CD4-positive, alpha-beta T cell treated with Interleukin-12 subunit alpha and Interleukin-12 subunit beta, for 1 hour (primary cell): ENCODE data around the gene SMG9.
A peak's percentile ranks its signal among the peaks of the same experiment; 100 is the strongest.
"Not testable (repeated sequence)": the region's sequence is repeated elsewhere in the genome, so short reads cannot be mapped to it uniquely, and the experiment has no call there.

Source experiments
- DNase-seq: peaks from one replicate; pipeline ENCODE4 v3.0.0-alpha.2; 2020

The SMG9 gene

DNA sequence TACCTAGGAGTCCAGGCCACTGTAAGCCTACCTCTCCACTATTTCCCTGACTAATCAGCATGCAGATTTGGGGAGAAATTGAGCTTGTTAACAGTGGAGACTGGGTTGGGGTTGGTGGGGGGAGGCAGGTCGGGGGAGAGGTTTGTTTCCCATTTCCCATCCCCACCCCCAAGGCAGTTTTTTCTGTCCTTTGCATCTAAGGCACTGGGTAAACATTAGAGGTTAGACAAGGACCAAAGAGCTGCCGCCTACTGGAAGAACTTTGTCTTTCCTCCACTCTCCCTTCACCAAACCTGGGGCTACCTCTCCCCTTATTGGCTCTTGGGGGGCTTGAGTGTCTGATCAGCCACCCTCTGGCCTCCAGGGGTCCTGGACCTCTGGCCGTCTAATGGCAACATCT lies 25.1 kb upstream of the SMG9 start:
- DNase-seq: peak; percentile 33

DNA sequence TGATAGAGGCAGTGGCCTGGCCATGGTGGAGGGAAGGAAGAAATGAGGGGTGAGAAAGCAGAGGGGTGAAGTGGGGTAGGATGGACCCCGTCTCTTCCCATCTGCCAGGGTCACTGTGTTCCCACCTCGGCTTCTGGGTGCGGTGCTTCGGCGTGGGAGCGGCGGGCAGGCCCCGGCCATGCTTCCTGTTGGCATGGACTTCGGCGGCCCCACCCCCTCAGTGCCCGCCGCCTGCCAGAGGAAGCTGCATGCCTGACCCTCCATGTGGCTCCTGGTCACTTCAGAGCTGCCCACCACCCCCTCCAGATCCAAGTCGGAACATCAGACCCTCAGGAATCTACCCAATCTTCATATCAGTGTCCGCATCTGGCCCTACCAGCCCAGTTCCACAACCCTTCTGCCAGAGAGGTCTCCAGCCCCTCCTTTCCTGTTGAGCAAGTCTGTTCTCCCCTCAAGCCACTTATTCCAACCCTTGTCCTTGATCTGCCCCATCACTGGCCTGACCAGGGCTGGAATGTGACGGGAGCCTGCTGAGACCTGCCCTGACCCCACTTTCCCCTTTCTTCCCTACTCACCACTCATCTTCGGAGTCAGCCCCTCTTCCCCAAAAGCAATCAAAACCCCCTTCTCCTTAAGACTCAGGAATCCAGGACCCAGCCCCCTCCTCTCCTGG lies 24.5 kb upstream of the SMG9 start:
- no peak for DNase-seq

DNA sequence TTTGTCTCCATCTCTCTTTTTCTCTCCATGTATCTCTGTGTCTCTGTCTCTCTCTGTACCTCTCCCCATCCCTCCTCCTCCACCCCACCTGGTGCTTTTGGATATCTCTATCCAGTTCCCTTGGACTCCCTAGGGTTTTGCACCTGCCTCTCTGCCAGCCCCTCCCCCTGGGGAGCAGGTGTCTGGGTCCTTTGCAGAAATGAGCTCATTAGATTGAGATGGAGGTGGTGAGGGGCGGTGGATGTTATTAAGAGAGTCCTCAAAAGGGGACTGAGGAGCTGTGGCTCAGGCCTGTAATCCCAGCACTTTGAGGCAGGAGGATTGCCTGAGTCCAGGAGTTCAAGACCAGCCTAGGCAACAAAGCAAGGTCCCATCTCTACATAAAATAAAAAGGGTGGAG lies 23.9 kb upstream of the SMG9 start:
- DNase-seq: no peak

DNA sequence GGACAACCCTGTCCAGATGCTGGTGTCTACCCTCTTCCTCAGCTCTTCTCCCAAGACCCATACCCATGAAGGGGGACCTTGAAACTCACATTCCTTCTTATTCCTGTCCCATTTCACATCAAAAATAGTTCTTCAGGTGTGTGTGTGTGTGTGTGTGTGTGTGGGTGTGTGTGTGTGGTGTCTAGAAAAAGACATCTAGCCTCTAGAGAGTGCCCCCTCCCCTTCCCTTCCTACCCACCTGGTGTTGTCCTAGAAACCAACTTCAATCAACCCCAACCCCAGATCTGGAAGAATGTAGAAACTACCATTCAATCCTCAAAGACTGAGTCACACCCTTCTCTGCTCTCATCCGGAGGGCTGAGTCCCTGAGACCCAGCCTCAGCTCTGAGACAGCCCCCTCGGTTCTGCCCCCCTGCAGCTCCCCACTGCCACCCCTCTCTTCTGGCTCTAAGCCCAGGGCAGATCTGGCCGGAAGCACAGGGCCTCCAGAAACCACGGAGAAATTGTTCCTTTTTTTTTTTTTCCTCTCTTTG lies 22.5 kb upstream of the SMG9 start:
- peak; percentile 68 for DNase-seq

DNA sequence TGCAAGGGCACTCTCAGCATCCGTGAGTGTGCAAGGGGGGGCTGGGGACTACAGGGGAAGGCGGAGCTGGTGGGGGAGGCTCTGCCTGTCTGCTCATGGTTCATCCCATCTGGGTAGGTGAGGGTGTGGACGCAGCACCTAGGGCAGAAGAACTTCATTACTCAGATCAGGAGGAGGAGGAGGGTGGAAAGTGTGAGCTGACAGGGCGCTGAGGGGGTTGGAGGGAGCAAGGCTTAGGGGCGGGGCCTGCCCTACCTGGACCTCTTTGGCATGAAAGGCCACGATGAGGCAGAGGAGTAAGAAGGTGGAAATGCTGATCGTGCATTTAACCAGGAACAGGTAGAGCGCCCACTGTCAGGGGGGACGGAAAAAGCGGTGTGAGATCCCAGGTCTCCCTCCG lies 21.5 kb upstream of the SMG9 start:
- DNase-seq: no peak

DNA sequence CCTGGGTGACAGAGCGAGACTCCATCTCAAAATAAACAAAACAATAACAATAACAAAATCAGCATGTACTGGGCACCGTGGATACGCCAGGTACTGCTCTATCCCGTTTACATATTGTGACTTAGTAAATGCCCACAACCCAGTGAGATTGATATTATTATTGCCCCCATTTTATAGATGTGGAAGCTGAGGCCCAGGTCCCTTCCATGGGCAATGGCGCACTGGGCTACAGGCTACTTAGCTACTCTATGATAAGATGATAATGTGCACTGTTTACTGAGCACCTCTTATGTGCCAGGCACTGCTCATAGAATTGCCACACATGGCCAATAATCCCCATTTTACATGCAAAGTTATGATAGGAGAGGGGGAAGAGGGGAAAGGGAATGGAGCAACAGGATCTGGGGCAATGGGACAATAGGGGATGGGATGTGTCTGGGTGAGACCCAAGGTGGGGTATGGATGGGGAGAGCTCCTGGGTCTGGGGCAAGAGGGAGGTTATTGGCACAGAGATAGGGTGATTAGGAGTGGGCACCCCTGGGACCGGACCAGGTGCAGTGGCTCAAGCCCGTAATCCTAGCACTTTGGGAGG lies 20.6 kb upstream of the SMG9 start:
- DNase-seq: no peak

DNA sequence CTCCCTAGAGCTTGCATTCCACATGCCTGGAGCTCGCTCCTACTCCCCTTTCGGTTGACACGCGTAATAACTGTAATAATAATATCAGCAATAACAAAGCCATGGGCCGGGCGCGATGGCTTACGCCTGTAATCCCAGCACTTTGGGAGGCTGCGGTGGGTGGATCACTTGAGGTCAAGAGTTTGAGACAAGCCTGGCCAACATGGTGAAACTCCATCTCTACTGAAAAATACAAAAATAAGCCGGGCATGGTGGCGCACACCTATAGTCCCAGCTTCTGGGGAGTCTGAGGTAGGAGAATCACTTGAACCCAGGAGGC lies 20.1 kb upstream of the SMG9 start:
- DNase-seq: not testable (repeated sequence)

DNA sequence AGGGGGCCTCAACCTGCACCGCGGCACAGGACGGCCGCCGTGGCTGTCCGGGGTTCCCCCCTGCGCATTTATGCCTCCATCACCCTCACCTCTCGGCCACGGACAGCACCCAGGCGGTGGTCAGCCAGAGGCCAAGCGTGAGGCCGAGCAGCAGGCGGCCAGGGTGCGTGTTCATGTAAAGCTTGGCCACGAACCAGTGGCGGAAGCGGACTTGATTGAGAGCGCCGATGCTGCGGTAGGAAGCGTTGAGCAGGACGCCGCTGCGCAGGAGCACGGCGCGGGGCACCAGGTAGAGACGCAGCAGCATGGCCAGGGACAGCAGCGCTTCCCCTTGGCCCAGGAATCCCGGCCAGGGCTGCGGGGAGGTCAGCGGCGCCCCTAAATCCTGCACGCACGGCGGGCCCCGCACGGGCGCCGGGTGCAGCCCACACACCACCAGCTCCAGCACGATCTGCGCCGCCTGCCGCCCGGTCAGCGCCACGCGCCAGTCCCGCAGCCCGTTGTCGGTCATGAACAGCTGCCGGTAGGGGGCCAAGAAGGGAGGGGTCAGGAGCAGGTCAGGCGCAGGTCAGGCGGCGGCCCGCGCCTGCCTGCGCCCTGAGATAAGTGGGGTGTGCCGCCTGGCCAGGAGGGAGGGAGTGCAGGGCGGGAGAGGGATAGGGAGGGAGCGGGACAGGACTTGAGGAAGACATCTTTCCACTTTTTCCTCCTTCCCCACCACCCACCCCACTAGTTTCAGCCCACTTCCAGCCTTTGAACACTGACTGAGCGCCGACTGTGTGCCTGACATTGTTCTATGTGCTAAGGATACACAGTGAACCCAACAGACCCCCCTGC lies 19.6 kb upstream of the SMG9 start:
- DNase-seq: no peak

DNA sequence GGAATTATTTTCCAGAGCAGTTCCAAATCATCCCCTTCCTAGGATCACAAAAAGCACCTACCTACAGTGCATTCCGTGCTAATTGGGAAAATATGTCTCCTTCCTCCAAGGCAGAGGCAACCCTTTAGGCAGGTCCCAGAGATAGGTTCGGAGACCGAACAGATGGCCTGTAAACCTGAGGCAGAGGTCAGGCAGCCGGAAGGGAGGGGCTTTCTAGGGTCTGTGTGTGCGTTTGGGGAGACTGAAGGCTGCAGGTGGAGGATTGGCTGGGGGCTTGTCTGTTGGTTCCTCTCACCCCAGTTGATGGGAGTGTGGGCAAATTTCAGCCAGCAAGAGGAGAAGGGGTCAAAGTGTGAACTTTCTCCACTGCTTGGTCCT lies 19.0 kb upstream of the SMG9 start:
- DNase-seq: no peak

DNA sequence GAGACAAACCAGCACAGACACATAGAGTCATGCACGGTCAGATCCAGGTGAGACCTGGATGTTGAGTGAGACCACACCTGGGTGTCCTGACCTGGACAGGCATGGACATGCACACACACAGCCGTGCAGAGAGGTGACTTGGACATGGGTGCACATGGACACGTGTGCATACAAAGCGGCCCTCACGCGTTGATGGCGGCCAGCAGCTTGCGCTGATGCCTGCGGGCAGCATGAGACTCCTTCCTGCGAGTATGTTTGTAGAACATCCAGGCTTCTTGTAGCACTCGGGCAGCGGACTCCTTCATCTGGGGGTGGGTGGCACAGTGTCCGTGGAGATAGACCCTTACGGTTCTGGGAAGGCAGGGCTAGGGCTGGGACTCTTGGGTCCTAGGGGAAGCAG lies 14.5 kb upstream of the SMG9 start:
- no peak for DNase-seq

DNA sequence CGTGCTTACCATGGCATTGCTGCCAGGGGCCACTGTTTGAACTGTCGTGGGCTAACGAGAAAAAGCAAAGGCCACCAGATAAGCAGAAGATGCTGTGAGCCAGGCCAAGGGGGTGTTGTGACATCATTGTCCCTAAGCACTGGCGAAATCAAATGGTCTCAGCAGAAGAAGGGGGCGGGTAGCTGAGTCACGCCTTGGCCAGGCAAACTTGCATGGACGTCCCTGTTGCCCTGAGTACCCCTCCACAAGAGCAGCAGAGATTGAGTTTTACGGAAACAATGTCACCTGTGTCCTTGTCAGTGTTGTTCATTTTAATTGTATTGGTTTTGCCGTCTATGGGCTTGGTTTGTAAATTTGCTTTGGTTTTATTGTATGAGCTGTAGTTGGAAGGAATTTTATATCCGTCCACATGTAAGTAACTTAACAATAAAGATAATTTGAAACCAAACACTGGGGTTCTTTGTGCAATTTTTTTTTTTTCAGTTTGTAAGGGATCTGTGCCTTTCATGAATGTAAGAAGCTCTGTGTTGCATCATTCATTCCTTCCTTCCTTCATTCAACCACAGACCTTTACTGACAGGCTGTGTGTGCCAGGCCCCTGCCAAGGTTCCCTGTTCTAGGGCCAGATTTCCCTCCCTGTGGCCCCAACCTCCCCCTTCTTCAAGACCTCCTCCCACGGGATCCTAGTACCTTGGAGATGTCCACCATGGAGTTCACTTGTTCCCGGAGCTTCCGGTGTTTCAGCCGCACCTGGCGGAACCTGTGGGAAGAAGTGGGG lies 13.7 kb upstream of the SMG9 start:
- no peak for DNase-seq

DNA sequence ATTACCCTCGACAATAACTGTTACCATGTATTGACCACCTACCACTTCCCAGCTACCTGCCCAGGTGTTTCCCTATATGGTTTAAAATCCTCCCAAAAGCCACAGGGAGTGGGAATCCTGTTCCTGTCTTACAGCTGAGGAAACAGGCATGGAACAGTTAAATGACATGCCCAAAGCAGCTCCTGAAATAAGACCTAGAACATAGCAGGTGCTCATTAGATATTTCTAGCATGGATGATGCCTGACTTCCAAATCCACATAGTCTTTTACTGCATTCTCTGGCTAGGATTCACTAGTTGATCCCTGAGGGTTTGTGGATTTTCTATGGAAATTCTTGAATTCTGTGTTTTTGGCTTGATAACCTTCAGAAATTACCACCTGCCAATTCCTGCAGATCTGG lies 13.1 kb upstream of the SMG9 start:
- no peak for DNase-seq

DNA sequence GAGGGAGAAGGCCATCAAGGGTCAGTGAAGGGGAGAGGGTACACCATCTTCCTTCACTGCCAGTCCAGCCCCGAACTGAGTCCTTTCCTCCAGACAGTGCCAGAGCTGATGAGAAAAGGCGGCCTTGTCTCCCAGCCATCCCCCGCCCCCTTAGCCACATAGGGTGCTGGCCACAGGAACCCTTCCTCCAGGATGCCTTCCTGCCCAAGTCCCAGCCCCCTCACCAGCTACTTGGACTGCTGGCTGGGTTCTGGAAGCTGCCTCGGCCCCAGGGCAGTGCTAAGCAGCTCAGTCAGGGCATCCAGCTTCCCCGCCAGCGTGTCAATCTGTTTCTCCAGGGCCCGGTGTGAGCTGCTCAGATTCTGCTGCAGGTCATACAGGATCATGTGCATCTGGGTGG lies 12.6 kb upstream of the SMG9 start:
- DNase-seq: no peak

DNA sequence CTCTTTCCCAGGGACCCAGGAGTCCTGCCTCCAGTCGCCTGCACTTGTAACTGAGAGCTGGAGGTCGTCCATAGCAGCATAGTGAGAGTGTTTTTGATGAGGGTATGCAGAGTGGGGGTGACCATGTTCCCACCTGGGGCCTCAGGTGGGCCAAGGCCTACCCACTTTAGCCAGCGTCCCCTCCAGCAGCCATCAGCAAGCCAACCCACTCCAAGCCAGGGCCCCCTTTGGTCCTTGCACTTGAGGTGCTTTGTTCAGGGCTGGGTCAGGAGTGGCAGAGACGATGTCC lies 11.9 kb upstream of the SMG9 start:
- no peak for DNase-seq

DNA sequence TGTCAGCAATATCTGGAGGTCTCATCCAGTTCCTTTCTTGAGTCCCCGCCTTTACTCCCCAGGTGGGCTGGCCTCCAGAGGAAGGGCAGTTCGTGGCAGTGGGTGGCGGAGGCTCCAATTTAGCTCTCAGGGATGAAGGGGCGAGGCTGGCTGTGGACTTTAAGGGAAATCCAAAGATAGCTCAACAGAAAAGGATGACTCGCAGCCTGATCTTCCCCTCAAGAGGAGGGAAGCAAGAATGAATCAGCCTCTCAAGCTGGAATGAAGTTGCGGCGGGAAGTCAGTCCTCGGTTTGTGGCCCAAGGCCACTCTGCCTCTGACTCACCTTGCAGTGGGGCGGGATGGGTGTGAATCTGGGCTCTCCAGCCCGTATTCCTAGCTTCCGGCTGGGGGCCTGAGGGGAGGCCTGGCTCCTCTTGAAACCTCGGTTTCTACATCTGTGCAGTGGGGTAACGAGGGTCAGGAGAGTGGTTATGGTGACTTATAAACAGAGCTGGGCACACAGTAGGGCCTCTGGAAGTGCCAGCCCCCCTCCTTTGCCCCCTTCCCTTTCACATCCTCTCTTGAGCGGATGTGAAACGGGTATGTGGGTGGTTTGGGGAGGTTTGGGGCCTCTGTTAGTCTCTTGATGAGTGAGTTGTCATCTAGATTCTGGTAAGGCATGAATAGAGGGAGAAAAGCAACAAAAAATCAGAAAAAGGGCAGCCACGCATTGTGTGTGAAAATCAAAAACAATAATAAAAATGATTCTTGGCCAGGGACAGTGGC lies 10.5 kb upstream of the SMG9 start:
- DNase-seq: peak; percentile 72

DNA sequence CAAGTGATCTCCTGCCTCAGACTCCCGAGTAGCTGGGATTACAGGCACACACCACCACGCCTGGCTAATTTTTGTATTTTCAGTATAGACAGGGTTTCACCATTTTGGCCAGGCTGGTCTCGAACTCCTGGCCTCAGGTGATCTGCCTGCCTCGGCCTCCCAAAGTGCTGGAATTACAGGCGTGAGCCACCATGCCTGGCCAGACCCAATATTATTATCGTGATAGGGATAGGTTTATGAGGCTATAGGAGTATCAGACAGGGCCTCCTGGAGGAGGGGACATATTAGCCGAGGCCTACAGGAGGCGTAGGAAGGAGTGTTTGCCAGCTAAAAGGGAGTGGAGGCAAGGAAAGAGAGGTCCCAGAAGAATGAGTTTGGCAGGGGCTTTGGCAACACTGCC lies 9.9 kb upstream of the SMG9 start:
- not testable (repeated sequence) for DNase-seq

DNA sequence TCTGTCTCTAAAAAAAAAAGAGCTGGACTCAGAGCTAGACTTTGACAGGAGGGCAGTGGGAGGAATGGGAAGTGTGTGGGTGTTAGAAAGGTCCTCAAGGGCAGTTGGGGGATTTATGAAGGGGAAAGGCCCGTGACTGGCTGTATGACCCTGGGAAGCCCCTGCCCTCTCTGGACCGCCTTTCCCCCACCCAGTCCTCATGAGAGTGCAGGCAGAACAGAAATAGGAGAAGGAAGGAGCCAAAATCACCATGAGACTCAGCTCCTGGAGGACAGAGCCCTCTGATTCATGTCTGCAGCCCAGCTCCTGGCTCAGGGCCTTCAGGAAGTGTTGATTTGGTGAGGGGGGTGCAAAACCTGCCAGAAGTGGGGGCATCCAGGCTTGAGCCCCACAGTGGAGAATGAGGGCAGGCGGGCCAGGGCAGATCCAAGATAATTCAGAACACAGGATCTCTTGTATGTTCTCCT lies 8.7 kb upstream of the SMG9 start:
- no peak for DNase-seq

DNA sequence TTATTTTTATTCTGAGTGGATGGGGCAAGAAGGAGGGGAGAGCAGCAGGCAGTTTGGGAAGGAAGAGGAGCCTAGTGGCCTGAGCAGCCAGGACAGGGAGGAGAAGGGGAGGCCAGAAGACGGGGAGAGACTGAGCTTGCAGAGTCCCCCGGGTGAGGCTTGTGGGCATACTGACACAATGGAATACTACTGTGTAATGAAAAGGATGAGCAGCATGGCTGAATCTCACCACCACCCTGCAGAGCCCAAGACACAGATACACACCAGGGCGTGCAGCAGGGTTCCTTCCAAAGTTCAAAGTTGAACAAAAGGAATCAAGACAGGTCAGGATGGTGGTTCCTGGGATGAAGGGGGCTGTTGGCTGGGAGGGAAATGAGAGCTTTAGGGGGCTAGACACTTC lies 8.1 kb upstream of the SMG9 start:
- no peak for DNase-seq

DNA sequence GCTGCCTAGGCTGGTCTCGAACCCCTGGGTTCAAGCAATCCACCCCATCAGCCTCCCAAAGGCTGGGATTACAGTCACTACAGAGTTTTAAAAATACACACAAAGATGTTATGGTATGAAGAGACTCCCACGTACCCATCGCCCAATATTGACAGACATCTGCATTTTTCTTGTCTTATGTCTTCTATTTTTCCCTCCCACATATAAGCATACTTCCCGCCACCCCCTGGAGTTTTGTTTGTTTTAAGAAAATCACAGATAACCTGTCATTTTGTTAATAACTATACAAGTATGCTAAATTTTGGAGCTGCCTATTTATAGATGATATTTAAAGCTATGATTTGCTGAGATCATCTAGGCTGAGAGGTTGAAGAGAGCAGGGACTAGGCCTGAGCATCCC lies 6.2 kb upstream of the SMG9 start:
- DNase-seq: no peak

DNA sequence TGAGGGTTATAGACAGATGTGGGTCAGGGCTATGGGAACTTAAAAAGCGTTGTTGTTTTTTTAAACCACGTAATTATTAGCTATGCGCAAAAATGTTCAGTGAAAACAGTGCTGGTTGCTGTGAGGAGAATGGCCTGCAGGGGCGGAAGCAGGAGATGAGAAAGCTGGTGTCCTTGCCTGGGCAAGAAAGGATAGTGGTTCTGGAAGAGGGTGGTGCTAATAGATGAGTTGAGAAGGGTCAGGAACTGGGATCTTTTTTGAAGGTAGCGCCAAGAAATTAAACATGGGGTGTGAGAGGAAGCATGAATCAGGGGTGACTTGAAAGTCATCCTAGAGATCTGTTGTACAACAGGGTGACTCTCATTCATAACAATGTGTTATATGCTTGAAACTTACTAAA lies 4.8 kb upstream of the SMG9 start:
- no peak for DNase-seq

DNA sequence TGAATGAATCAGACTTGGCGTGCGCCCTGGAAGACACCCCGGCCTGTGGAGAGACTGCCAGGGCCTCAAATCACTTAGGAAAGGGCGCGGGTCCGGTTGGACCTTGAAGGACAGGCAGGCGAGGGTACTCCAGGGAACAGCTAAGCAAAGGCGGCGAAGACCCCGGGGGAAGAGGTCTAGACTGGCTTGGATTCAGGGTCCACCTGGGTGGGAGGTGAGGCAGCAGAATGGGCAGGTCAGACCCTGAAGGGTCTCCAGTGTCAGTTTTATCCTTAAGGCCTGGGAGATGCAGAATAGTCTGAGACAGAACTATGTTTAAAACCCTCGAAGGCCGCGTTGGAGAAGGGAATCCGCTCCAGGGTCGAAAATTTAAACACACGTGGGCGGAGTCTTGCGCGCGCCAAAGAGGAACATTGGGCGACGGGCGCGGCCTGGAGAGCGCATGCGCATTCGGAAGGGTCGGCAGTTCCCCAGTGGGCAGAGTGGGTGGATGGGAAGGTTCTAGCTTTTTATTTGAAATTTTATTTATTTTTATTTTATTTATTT lies 567 bp upstream of the SMG9 start:
- DNase-seq: peak; percentile 86

DNA sequence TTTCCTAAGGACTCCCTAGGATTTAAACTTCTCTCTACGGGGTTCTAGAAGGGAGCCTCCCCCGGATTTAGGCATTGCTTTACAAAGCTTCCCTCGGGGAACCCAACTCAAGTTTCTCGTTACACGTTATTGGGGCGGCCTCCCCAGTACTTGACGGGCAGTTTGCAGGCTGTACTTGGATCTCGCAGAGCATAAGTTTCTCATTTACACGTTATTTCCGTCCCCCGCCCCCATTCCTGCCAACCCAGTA lies 584 bp downstream of the SMG9 start:
- DNase-seq: no peak
